Panc1 (cell line): ENCODE results near the gene TCF25. TPM values are rescaled to one million over a fixed set of nuclear protein-coding genes. Genes with fewer than 3 reads are reported as not detected.

Experiments used
- ATAC-seq: fragments of 200-7000 bp; cut with Tn5 transposase; 2 replicates; pipeline ENCODE4 v1.9.1; 2020; ENCODE audit warnings: mild to moderate bottlenecking, moderate library complexity
- BruUV-seq: library from RNA; stranded (reverse); fragments of 400-500 nt; replicated peaks from 2 replicates; lab custom pipeline; 2021; lab: Mats Ljungman, UMichigan
- CTCF ChIA-PET: fragments of 300-600 bp; sonication (Branson Sonifier 250); formaldehyde crosslinking; loops from one replicate; lab custom pipeline; 2022; ENCODE audit warnings: antibody characterized with exemption; lab: Charles Lee
- POLR2A ChIA-PET: fragments of 300-600 bp; sonication (Branson Sonifier 250); formaldehyde crosslinking; loops from one replicate; lab custom pipeline; 2022; ENCODE audit warnings: antibody characterized with exemption; lab: Charles Lee
- DNase-seq: peaks from one replicate; pipeline ENCODE4 v3.0.0-alpha.2; 2010; ENCODE audit warnings: low read depth, low spot score
- H3K27ac ChIP-seq: 2 replicates; pipeline ENCODE4 v1.5.1; 2011; ENCODE audit warnings: mild to moderate bottlenecking, low read length, inconsistent platforms
- H3K27me3 ChIP-seq: fragments of 200-500 bp; sonication (Bioruptor generic); 2 replicates; pipeline ENCODE4 v1.6.0; 2014; ENCODE audit warnings: low read length, inconsistent platforms; ENCODE audit not compliant: control insufficient read depth, insufficient read depth
- H3K36me3 ChIP-seq: fragments of 200-500 bp; sonication (Bioruptor generic); 2 replicates; pipeline ENCODE4 v1.5.1; 2014; ENCODE audit warnings: inconsistent platforms, mild to moderate bottlenecking, low read length, moderate library complexity; ENCODE audit not compliant: control insufficient read depth, insufficient read depth
- H3K4me1 ChIP-seq: 2 replicates; pipeline ENCODE4 v1.5.1; 2011; ENCODE audit warnings: inconsistent platforms, mild to moderate bottlenecking, low read length, moderate library complexity; ENCODE audit not compliant: control insufficient read depth, insufficient read depth
- H3K4me3 ChIP-seq, 2 experiments: 2 replicates each; pipeline ENCODE4 v1.5.1; 2011 to 2012; ENCODE audit warnings: low read depth in 2 of 2, low read length in 2 of 2, mild to moderate bottlenecking in 2 of 2, inconsistent platforms in 1 of 2, moderate library complexity in 1 of 2
- H3K9me3 ChIP-seq: fragments of 200-500 bp; sonication (Bioruptor generic); 2 replicates; pipeline ENCODE4 v1.5.1; 2014; ENCODE audit warnings: low read depth, mild to moderate bottlenecking, inconsistent platforms, low read length, moderate library complexity; ENCODE audit not compliant: control insufficient read depth, insufficient read depth
- POLR2AphosphoS5 ChIP-seq: IDR thresholded peaks from 2 replicates; pipeline ENCODE4 v1.6.1; 2012; ENCODE audit warnings: mild to moderate bottlenecking, low read depth, low read length, moderate library complexity
- REST ChIP-seq, 2 experiments: IDR thresholded peaks; 2 replicates each; pipeline ENCODE4 v1.6.1; 2011 to 2012; ENCODE audit warnings: low read depth in 2 of 2, control low read depth in 1 of 2, low read length in 1 of 2, mild to moderate bottlenecking in 1 of 2, moderate library complexity in 1 of 2; ENCODE audit not compliant: insufficient read depth in 1 of 2
- SIN3A ChIP-seq: IDR thresholded peaks from 2 replicates; pipeline ENCODE4 v1.6.1; 2012; ENCODE audit warnings: low read depth, mild to moderate bottlenecking, low read length, moderate library complexity, borderline replicate concordance; ENCODE audit not compliant: insufficient read depth
- TCF7L2 ChIP-seq: IDR thresholded peaks from 2 replicates; pipeline ENCODE4 v1.6.1; 2011; ENCODE audit warnings: mild to moderate bottlenecking, low read depth, low read length, inconsistent platforms
- in situ Hi-C: cut with HindIII; loops from 2 replicates; pipeline ENCODE4 v1.10.0; 2016; ENCODE audit warnings: low sequenced_read_pairs, low pct_unique_long_range_greater_than_20kb
- intact Hi-C: fragments of 100-400 bp; cut with micrococcal nuclease; formaldehyde crosslinking; loops from one replicate; pipeline ENCODE4 v1.10.0; 2022; ENCODE audit not compliant: unreplicated experiment
- total RNA-seq: library from RNA; stranded (reverse); gene quantifications from one replicate; pipeline ENCODE4 v1.2.1, GENCODE V29; 2021; ENCODE audit not compliant: unreplicated experiment
- TF ChIP-seq, protein P1 (sequence below): fragments of 450-650 bp; IDR thresholded peaks from 2 replicates; pipeline ENCODE4 v1.5.1; 2017; ENCODE audit warnings: mild to moderate bottlenecking

Gene TCF25
- total RNA-seq, 1 experiment from 2014 or later = 144 TPM

GRCh38 chr16:89864527-89864820, 8.9 kb upstream of the TCF25 start:
- DNase-seq = no peak
- H3K4me1 ChIP-seq = no peaks in the 10 kb centered on the region
- no peaks in the 10 kb centered on the region for H3K27me3 ChIP-seq
- intact Hi-C loops = loop anchor here (5.0 to 10.0 kb wide), 2 partner anchors 47 to 110 kb away; partner anchors contain the start of gene FANCA
- no peak overlapping the region for H3K27ac ChIP-seq
- H3K36me3 ChIP-seq = no peaks in the 10 kb centered on the region; the same call in none of the 2 replicates
- no peak overlapping the region for H3K4me3 ChIP-seq
- H3K9me3 ChIP-seq = no peaks in the 10 kb centered on the region
- ATAC-seq = no peak
- no peak for TF ChIP-seq POLR2AphosphoS5
- no peak for TF ChIP-seq REST (IDR thresholded peaks at IDR 0.05; ENCODE audit: insufficient read depth in 1 of 2, low read depth in 2 of 2, low read length in 1 of 2)
- TF ChIP-seq TCF7L2 = no peak
- no peak for TF ChIP-seq SIN3A
- TF ChIP-seq, protein P1, sequence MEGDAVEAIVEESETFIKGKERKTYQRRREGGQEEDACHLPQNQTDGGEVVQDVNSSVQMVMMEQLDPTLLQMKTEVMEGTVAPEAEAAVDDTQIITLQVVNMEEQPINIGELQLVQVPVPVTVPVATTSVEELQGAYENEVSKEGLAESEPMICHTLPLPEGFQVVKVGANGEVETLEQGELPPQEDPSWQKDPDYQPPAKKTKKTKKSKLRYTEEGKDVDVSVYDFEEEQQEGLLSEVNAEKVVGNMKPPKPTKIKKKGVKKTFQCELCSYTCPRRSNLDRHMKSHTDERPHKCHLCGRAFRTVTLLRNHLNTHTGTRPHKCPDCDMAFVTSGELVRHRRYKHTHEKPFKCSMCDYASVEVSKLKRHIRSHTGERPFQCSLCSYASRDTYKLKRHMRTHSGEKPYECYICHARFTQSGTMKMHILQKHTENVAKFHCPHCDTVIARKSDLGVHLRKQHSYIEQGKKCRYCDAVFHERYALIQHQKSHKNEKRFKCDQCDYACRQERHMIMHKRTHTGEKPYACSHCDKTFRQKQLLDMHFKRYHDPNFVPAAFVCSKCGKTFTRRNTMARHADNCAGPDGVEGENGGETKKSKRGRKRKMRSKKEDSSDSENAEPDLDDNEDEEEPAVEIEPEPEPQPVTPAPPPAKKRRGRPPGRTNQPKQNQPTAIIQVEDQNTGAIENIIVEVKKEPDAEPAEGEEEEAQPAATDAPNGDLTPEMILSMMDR = no peak
- in situ Hi-C loops = no loop called here
- BruUV-seq = no TSS peak
- ChIA-PET POLR2A (no interaction called here), CTCF (interaction anchor here (0.6 kb wide), 1 partner anchor 26 kb away, joined by 9 read pairs; no protein-coding TSS in a partner anchor)

DNA sequence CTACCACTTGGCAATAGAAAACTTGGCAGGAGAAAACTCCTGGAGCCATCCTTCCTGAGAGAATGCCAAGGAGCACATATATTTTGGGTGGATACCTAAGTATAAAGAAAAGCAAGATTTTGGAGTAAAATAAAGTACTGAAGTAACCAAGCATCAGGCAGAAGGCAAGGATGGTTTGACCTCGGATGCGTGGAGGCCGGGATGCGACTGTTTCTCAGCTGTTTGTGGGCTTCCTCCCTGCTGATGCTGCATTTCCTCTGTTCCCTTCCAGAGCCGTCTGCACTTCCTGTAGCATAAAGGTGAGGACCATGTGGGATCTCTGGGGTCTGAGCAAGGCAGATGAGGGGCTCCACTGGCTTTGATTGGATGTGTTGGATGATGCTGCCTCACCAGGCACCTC, 5.5 kb upstream of the TCF25 start:
- POLR2A ChIA-PET = no interaction called here
- no peak for ATAC-seq
- Histone ChIP-seq H3K27me3 (no peaks in the 10 kb centered on the region), H3K27ac (no peak overlapping the region), H3K36me3 (no peaks in the 10 kb centered on the region; the same call in 1 of the 2 replicates), H3K9me3 (no peaks in the 10 kb centered on the region), H3K4me3 (no peak overlapping the region), H3K4me1 (no peaks in the 10 kb centered on the region)
- intact Hi-C loops = loop anchor here (10.0 kb wide), 1 partner anchor 113 kb away; no protein-coding TSS in a partner anchor
- no peak for TF ChIP-seq SIN3A
- TF ChIP-seq REST (IDR thresholded peaks at IDR 0.05; ENCODE audit: insufficient read depth in 1 of 2, low read depth in 2 of 2, low read length in 1 of 2) = no peak
- CTCF ChIA-PET = no interaction called here
- in situ Hi-C loops = no loop called here
- no peak for DNase-seq
- BruUV-seq = no TSS peak
